IPS DF 6.9 (cell line): Measurements from ENCODE around the gene ANKRD18B.
"Not testable (repeated sequence)": the region's sequence is repeated elsewhere in the genome, so short reads cannot be mapped to it uniquely, and the experiment has no call there.

ENCODE experiments used
- DNase-seq: peaks from one replicate; pipeline ENCODE4 v3.0.0-alpha.2; 2013; ENCODE audit warnings: low read depth, low spot score
- H3K27ac ChIP-seq: one replicate; pipeline ENCODE4 v1.5.1; 2013; ENCODE audit warnings: low read length, control low read depth
- H3K27me3 ChIP-seq: 2 replicates; pipeline ENCODE4 v1.6.1; 2013; ENCODE audit warnings: mild to moderate bottlenecking, low read length; ENCODE audit not compliant: control insufficient read depth, insufficient read depth
- H3K36me3 ChIP-seq: 2 replicates; pipeline ENCODE4 v1.6.1; 2013; ENCODE audit warnings: low read length; ENCODE audit not compliant: control insufficient read depth, insufficient read depth
- H3K4me1 ChIP-seq: 2 replicates; pipeline ENCODE4 v1.6.1; 2013; ENCODE audit warnings: low read length; ENCODE audit not compliant: control insufficient read depth, insufficient read depth
- H3K4me3 ChIP-seq: 2 replicates; pipeline ENCODE4 v1.5.1; 2013; ENCODE audit warnings: mild to moderate bottlenecking, low read length
- H3K9me3 ChIP-seq: 2 replicates; pipeline ENCODE4 v1.6.1; 2013; ENCODE audit warnings: low read length, inconsistent platforms; ENCODE audit not compliant: control insufficient read depth, insufficient read depth
- WGBS: extraction: QIAGEN DNeasy Blood & Tissue Kit; methylation state at CpG from one replicate; pipeline ENCODE4 v1.1.7; 2013; ENCODE audit warnings: mixed read lengths, missing lambda C conversion rate; ENCODE audit not compliant: insufficient read length, insufficient coverage; 5-methylcytosine and 5-hydroxymethylcytosine counted together

Gene ANKRD18B

DNA sequence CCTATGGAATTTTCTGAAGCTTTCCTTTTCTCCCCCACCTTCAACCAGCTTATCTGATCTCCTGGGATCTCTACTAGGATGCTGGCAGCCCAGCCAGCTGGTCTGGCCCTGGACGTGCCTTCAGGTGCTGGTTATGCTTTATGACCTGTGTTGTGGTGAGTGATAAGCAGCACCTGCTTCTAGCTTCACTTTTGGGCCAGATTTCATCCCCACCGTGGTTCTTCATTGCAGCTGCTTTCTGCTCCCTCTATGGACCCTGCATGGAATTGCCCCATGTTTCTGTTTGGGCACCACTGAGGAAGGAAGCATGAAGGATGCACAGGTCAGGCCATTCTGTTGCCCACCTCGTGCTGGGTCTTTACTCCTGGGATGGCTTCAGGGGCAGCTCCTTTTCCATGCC is 80.2 kb downstream of the ANKRD18B start:
- not testable (repeated sequence) for DNase-seq, H3K27me3 ChIP-seq, H3K9me3 ChIP-seq, H3K4me3 ChIP-seq, H3K27ac ChIP-seq, H3K36me3 ChIP-seq, H3K4me1 ChIP-seq
- WGBS = no CpG with 5 or more reads among the region's 3 CpGs

- WGBS = no CpG with 5 or more reads among the region's 4 CpGs
- not testable (repeated sequence) for H3K4me1 ChIP-seq, H3K4me3 ChIP-seq, DNase-seq, H3K27me3 ChIP-seq, H3K9me3 ChIP-seq, H3K27ac ChIP-seq, H3K36me3 ChIP-seq
These were observed 80.9 kb downstream of the ANKRD18B start for GRCh38 chr9:33604936-33605335.

DNA sequence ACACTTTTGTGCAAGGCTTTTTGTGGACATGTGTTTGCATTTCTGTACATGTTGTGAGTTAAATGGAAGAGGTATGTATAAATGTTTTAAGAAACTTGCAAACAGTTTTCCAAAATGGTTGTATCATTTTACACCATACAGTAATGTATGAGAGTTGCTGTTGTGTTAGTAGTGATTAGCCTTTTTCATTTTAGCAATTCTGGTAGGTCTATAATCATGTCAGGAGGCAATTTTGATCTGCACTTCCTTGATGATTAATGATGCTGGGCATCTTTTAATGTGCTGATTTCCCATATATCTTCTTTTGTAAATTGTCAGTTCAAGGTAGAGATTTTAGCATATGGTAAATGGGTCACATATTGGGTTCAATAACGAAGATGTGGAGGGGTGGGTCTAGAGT is 87.3 kb downstream of the ANKRD18B start:
- no CpG with 5 or more reads among the region's 1 CpG for WGBS
- 0 out of 2 replicates have a peak, but pooled peaks cover 1% of the 10 kb centered on the region for H3K9me3 ChIP-seq
- no peak overlapping the region for H3K4me3 ChIP-seq
- H3K27ac ChIP-seq = no peak overlapping the region
- no peaks in the 10 kb centered on the region for H3K27me3 ChIP-seq
- no peaks in the 10 kb centered on the region for H3K36me3 ChIP-seq
- DNase-seq = no peak
- no peaks in the 10 kb centered on the region for H3K4me1 ChIP-seq

- not testable (repeated sequence) for DNase-seq, H3K36me3 ChIP-seq, H3K27me3 ChIP-seq, H3K4me3 ChIP-seq, H3K9me3 ChIP-seq, H3K4me1 ChIP-seq, H3K27ac ChIP-seq
- WGBS = no CpG with 5 or more reads among the region's 2 CpGs
These were observed 88.4 kb downstream of the ANKRD18B start for GRCh38 chr9:33612410-33612809.

DNA sequence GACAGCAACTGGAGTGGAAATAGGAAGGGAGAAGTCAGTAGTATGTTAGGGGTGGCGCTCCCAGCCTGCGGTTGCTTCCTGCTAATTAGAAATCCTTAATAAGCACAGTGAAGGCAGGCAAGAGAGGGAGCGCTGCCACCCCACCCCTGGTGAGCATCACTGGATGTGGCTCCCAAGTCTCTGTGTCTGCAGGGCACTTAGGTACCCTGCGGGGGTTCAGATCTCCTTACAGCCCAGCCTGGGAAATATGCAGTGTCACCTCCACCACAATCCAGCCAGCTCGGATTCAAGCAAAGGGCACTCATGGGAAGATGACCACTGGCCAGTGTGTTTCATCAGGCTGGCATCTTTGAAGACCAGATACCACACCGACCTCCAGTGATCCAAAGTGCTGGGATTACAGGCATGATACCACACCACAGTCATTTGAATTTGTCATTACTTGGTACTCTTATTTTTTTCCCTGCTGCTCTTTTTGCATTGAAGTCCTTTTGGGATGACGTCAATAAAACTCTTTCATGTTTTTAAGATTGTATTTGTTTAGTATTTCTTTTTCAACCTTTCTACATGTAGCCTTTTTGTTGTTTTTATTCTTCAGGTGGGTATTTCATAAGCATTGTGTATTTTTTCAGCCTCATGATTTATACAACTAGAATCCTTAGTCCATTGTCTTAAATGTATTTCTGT is 90.1 kb downstream of the ANKRD18B start:
- no peak for DNase-seq
- WGBS = no CpG with 5 or more reads among the region's 7 CpGs
- H3K36me3 ChIP-seq = no peaks in the 10 kb centered on the region

GRCh38 chr9:33618370-33618769 is 94.3 kb downstream of the ANKRD18B start:
- DNase-seq, H3K36me3 ChIP-seq, H3K4me1 ChIP-seq, H3K27me3 ChIP-seq, H3K27ac ChIP-seq, H3K4me3 ChIP-seq, H3K9me3 ChIP-seq: not testable (repeated sequence)
- WGBS = no CpG with 5 or more reads among the region's 9 CpGs

More for the DNA sequence above, 90.1 kb downstream of the ANKRD18B start:
- Histone ChIP-seq H3K27me3 (no peaks in the 10 kb centered on the region), H3K9me3 (0 out of 2 replicates have a peak, but pooled peaks cover 1% of the 10 kb centered on the region), H3K4me3 (no peak overlapping the region), H3K4me1 (no peaks in the 10 kb centered on the region; the same call in 1 of the 2 replicates), H3K27ac (no peak overlapping the region)

DNA sequence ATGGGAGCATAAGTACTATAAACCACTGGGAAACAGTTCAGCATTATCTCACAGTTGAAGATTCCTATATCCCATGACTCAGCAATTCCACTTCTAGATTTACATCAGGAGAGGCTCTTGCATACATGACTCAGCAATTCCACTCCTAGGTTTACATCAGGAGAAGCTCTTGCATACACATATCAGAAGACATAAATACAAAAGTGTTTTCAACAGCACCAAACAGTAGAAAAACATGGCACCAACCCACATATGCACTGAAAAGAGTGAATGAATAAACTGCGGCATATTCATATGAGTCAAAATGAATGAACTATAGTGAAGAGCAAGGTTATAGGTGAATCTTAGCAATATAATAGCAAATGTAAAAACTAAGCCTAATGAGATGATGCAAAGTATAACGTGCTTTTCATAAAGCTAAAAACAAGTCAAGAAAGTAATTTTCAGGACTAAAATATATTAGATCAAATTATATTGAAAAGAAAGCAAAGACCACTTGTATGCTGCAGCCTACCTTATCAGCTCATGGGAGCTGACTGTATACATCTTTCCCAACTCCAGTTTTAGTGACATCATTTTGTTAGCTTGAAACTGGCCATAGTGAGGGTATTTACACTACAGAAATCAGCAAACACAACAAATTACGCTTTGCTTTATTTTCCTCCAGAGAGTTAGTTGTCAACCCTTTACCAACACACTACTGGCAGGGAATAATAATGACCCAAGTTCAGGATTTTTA is 95.8 kb downstream of the ANKRD18B start:
- H3K9me3 ChIP-seq = no peaks in the 10 kb centered on the region
- no peak overlapping the region for H3K27ac ChIP-seq
- H3K36me3 ChIP-seq = no peaks in the 10 kb centered on the region
- no peak for DNase-seq
- WGBS = no CpG with 5 or more reads among the region's 3 CpGs
- H3K27me3 ChIP-seq = no peaks in the 10 kb centered on the region
- no peaks in the 10 kb centered on the region; the same call in 1 of the 2 replicates for H3K4me1 ChIP-seq
- no peak overlapping the region for H3K4me3 ChIP-seq

- Histone ChIP-seq H3K4me1 (no peaks in the 10 kb centered on the region; the same call in 1 of the 2 replicates), H3K36me3 (no peaks in the 10 kb centered on the region), H3K4me3 (no peak overlapping the region), H3K9me3 (no peaks in the 10 kb centered on the region), H3K27me3 (no peaks in the 10 kb centered on the region), H3K27ac (no peak overlapping the region)
- DNase-seq = no peak
- WGBS = no CpG with 5 or more reads among the region's 10 CpGs
These were observed 96.8 kb downstream of the ANKRD18B start for GRCh38 chr9:33620738-33621439.
